Measurements from ENCODE around the gene TMPRSS11A. TPM values are rescaled to one million over a fixed set of nuclear protein-coding genes. Genes with fewer than 3 reads are reported as not detected.

TMPRSS11A gene
- total and polyA plus RNA-seq, 2 donors (not counting 3 experiments of a cell fraction or from before 2014, with no cell fraction given) = not detected

DNA sequence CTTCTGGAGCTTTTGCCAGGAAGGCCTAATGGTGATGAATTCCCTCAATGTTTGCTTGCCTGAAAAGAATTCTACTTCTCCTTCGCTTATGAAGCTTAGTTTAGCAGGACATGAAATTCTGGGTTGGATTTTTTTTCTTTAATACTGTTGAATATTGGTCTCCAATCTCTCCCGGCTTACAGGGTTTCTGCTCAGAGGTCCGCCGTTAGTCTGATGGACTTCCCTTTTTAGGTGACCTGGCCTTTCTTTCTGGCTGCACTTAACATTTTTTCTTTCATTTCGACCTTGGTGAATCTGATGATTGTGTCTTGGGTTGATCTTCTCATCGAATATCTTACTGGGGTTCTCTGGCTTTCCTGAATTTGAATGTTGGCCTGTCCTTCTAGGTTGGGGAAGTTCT is 17.2 kb upstream of the TMPRSS11A start:
- BruUV-seq (replicated peaks) = no TSS peak
- no peak overlapping the region for H3K4me3 ChIP-seq (replicated peaks in 1 of 3; ENCODE audit: insufficient read depth in 1 of 3, low read depth in 1 of 3, low read length in 3 of 3)
- H3K27me3 ChIP-seq (ENCODE audit: control insufficient read depth in 2 of 2, insufficient read depth in 2 of 2, low read length in 2 of 2) = no peaks in the 10 kb centered on the region
- H3K36me3 ChIP-seq (ENCODE audit: control insufficient read depth in 2 of 2, extremely low read depth in 1 of 2, insufficient read depth in 2 of 2, low read length in 2 of 2) = no peaks in the 10 kb centered on the region
- no peak overlapping the region for H3K9ac ChIP-seq (replicated peaks; ENCODE audit: extremely low read depth, insufficient read depth, low read length)
- H4K20me1 ChIP-seq (replicated peaks; ENCODE audit: control insufficient read depth, extremely low read depth, insufficient read depth, low read length) = no peaks in the 10 kb centered on the region
- TF ChIP-seq EZH2 (IDR thresholded peaks at IDR 0.05; ENCODE audit: borderline replicate concordance, low read depth, low read length, severe bottlenecking) (no peak), FOS (IDR thresholded peaks at IDR 0.05; ENCODE audit: borderline replicate concordance, insufficient read depth, low read length) (no peak), JUN (IDR thresholded peaks at IDR 0.05; ENCODE audit: borderline replicate concordance, insufficient read depth, insufficient read length, low read depth) (no peak)
- TF ChIP-seq, protein P1, sequence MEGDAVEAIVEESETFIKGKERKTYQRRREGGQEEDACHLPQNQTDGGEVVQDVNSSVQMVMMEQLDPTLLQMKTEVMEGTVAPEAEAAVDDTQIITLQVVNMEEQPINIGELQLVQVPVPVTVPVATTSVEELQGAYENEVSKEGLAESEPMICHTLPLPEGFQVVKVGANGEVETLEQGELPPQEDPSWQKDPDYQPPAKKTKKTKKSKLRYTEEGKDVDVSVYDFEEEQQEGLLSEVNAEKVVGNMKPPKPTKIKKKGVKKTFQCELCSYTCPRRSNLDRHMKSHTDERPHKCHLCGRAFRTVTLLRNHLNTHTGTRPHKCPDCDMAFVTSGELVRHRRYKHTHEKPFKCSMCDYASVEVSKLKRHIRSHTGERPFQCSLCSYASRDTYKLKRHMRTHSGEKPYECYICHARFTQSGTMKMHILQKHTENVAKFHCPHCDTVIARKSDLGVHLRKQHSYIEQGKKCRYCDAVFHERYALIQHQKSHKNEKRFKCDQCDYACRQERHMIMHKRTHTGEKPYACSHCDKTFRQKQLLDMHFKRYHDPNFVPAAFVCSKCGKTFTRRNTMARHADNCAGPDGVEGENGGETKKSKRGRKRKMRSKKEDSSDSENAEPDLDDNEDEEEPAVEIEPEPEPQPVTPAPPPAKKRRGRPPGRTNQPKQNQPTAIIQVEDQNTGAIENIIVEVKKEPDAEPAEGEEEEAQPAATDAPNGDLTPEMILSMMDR (IDR thresholded peaks at IDR 0.05; ENCODE audit: extremely low read depth in 1 of 2, insufficient read depth in 1 of 2, low read depth in 1 of 2, low read length in 2 of 2) = no peak
- ChIA-PET POLR2A (no interaction called here), CTCF (no interaction called here)
- no peak for FAIRE-seq
- no peaks in the 10 kb centered on the region for H3K4me1 ChIP-seq (ENCODE audit: control insufficient read depth, extremely low read depth, insufficient read depth, low read length)
- intact Hi-C loops (cut with micrococcal nuclease) (no loop called here), dilution Hi-C loops (cut with MboI; ENCODE audit: extremely low pct_ligation_motif_present, low sequenced_read_pairs) (no loop called here)
- no peak for DNase-seq (ENCODE audit: low read depth, low spot score)
- no peak overlapping the region for H3K27ac ChIP-seq (ENCODE audit: insufficient read depth, low read depth, low read length)
- H3K9me1 ChIP-seq (replicated peaks; ENCODE audit: control insufficient read depth, extremely low read depth, insufficient read depth, low read length) = no peaks in the 10 kb centered on the region
- no peak overlapping the region for H3K4me2 ChIP-seq (ENCODE audit: insufficient read depth, low read length)
- no peak overlapping the region for H2AFZ ChIP-seq (ENCODE audit: low read depth, low read length)
- H3K9me3 ChIP-seq (replicated peaks; ENCODE audit: control insufficient read depth, insufficient read depth, low read length) = no peaks in the 10 kb centered on the region
- no peaks in the 10 kb centered on the region for H3K79me2 ChIP-seq (ENCODE audit: control insufficient read depth, insufficient read depth, low read length)

GRCh38 chr4:67973608-67974007 is 10.3 kb upstream of the TMPRSS11A start:
- no peak for DNase-seq (ENCODE audit: low read depth, low spot score)

More at GRCh38 chr4:67973608-67974007, 10.3 kb upstream of the TMPRSS11A start:
- no peaks in the 10 kb centered on the region for H3K79me2 ChIP-seq (ENCODE audit: control insufficient read depth, insufficient read depth, low read length)
- intact Hi-C loops (cut with micrococcal nuclease) (no loop called here), dilution Hi-C loops (cut with MboI; ENCODE audit: extremely low pct_ligation_motif_present, low sequenced_read_pairs) (no loop called here)
- no peak overlapping the region for H2AFZ ChIP-seq (ENCODE audit: low read depth, low read length)
- BruUV-seq (replicated peaks) = no TSS peak
- FAIRE-seq = no peak
- no peaks in the 10 kb centered on the region for H4K20me1 ChIP-seq (replicated peaks; ENCODE audit: control insufficient read depth, extremely low read depth, insufficient read depth, low read length)
- no peaks in the 10 kb centered on the region for H3K36me3 ChIP-seq (ENCODE audit: control insufficient read depth in 2 of 2, extremely low read depth in 1 of 2, insufficient read depth in 2 of 2, low read length in 2 of 2)
- ChIA-PET POLR2A (no interaction called here), CTCF (no interaction called here)
- H3K27me3 ChIP-seq (ENCODE audit: control insufficient read depth in 2 of 2, insufficient read depth in 2 of 2, low read length in 2 of 2) = no peaks in the 10 kb centered on the region
- H3K9me1 ChIP-seq (replicated peaks; ENCODE audit: control insufficient read depth, extremely low read depth, insufficient read depth, low read length) = no peaks in the 10 kb centered on the region
- H3K4me2 ChIP-seq (ENCODE audit: insufficient read depth, low read length) = no peak overlapping the region
- no peaks in the 10 kb centered on the region for H3K4me1 ChIP-seq (ENCODE audit: control insufficient read depth, extremely low read depth, insufficient read depth, low read length)
- no peaks in the 10 kb centered on the region for H3K9me3 ChIP-seq (replicated peaks; ENCODE audit: control insufficient read depth, insufficient read depth, low read length)
- TF ChIP-seq, protein P1 (IDR thresholded peaks at IDR 0.05; ENCODE audit: extremely low read depth in 1 of 2, insufficient read depth in 1 of 2, low read depth in 1 of 2, low read length in 2 of 2) = no peak
- no peak for TF ChIP-seq MYC (IDR thresholded peaks at IDR 0.05; ENCODE audit: low read depth, low read length)
- TF ChIP-seq, protein P2, sequence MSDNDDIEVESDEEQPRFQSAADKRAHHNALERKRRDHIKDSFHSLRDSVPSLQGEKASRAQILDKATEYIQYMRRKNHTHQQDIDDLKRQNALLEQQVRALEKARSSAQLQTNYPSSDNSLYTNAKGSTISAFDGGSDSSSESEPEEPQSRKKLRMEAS (IDR thresholded peaks at IDR 0.05; ENCODE audit: insufficient read depth, insufficient read length) = no peak
- no peak for TF ChIP-seq POLR2A (IDR thresholded peaks at IDR 0.05; ENCODE audit: low read depth, low read length)
- TF ChIP-seq GATA2 (IDR thresholded peaks at IDR 0.05; ENCODE audit: insufficient read depth, insufficient read length, low read depth, low read length) = no peak
- TF ChIP-seq POLR2AphosphoS5 (IDR thresholded peaks at IDR 0.05; ENCODE audit: insufficient read depth, low read depth, low read length) = no peak
- TF ChIP-seq JUN (IDR thresholded peaks at IDR 0.05; ENCODE audit: borderline replicate concordance, insufficient read depth, insufficient read length, low read depth) = no peak
- no peak for TF ChIP-seq FOS (IDR thresholded peaks at IDR 0.05; ENCODE audit: borderline replicate concordance, insufficient read depth, low read length)
- no peak overlapping the region for H3K9ac ChIP-seq (replicated peaks; ENCODE audit: extremely low read depth, insufficient read depth, low read length)
- H3K27ac ChIP-seq (ENCODE audit: insufficient read depth, low read depth, low read length) = no peak overlapping the region
- H3K4me3 ChIP-seq (replicated peaks in 1 of 3; ENCODE audit: insufficient read depth in 1 of 3, low read depth in 1 of 3, low read length in 3 of 3) = no peak overlapping the region

Data from endothelial cell of umbilical vein (primary cell).